Transverse colon (tissue), 4 donors: Measurements from ENCODE around the gene ATP8A1. TPM values are rescaled to one million over a fixed set of nuclear protein-coding genes. Genes with fewer than 3 reads are reported as not detected.
A peak's percentile ranks its signal among the peaks of the same experiment; 100 is the strongest.

Source experiments
- DNase-seq: peaks from one replicate; pipeline ENCODE4 v3.0.0-alpha.2; 2019
- H3K27ac ChIP-seq, 4 donors: fragments of 200-600 bp; sonication (generic); 2 replicates each; pipeline ENCODE4 v1.5.1; 2016 to 2018; ENCODE audit warnings: inconsistent platforms in 4 of 4
- H3K27me3 ChIP-seq: fragments of 200-600 bp; sonication (generic); 2 replicates; pipeline ENCODE4 v1.5.1; 2017; ENCODE audit warnings: inconsistent platforms
- H3K36me3 ChIP-seq, 4 donors: fragments of 200-600 bp; sonication (generic); 2 replicates each; pipeline ENCODE4 v1.5.1; 2017 to 2019; ENCODE audit warnings: inconsistent platforms in 4 of 4
- H3K4me1 ChIP-seq, 4 donors: fragments of 200-600 bp; sonication (generic); 2 replicates each; pipeline ENCODE4 v1.5.1; 2017 to 2020; ENCODE audit warnings: inconsistent platforms in 4 of 4
- H3K4me3 ChIP-seq, 4 donors: fragments of 200-600 bp; sonication (generic); 1 replicate in 1 of 4; 2 replicates in 3 of 4; pipeline versions ENCODE4 v1.5.1 to v1.6.1; 2017 to 2019; ENCODE audit warnings: inconsistent platforms in 4 of 4
- H3K9me3 ChIP-seq, 2 donors: fragments of 200-600 bp; sonication (generic); 2 replicates each; pipeline ENCODE4 v1.5.1; 2017 to 2019; ENCODE audit warnings: inconsistent platforms in 2 of 2
- EP300 ChIP-seq: sonication (generic); formaldehyde crosslinking; IDR thresholded peaks from one replicate; pipeline ENCODE4 v1.6.1; 2017; ENCODE audit warnings: antibody characterized with exemption, low read depth
- POLR2A ChIP-seq: fragments of 450-650 bp; IDR thresholded peaks from one replicate; pipeline ENCODE4 v1.6.1; 2016; ENCODE audit warnings: antibody characterized with exemption, mild to moderate bottlenecking, moderate library complexity
- POLR2AphosphoS5 ChIP-seq, 3 donors: sonication (generic); formaldehyde crosslinking; IDR thresholded peaks; one replicate each; pipeline ENCODE4 v1.6.1; 2016; ENCODE audit warnings: antibody characterized with exemption in 3 of 3
- WGBS, 2 donors: methylation state at CpG; one replicate each; pipeline ENCODE4 v1.1.5; 2018; ENCODE audit warnings: low coverage in 1 of 2; 5-methylcytosine and 5-hydroxymethylcytosine counted together
- in situ Hi-C, 4 donors: fragments of 200-750 bp; cut with MboI; loops; one replicate each; pipeline versions ENCODE4 v1.15.0 to v1.15.1; 2017; ENCODE audit warnings: low sequenced_read_pairs in 3 of 4, low pct_ligation_motif_present in 1 of 4, low pct_unique_long_range_greater_than_20kb in 1 of 4
- intact Hi-C: fragments of 100-400 bp; cut with DNase I; formaldehyde crosslinking; loops from one replicate; pipeline ENCODE4 v1.15.1; 2023; ENCODE audit warnings: low total_unique reads
- total RNA-seq, 4 donors: library from RNA; depleted of rRNA; stranded (reverse); fragments of >200 nt; gene quantifications; one replicate each; pipeline ENCODE4 v1.1.0, GENCODE V29; 2016
- TF ChIP-seq, protein P1 (sequence below), 5 experiments: fragments of 200-600 bp in 3 of 5; fragments of 450-650 bp in 2 of 5; sonication (generic) in 3 of 5; IDR thresholded peaks; 1 replicate in 2 of 5; 2 replicates in 3 of 5; pipeline ENCODE4 v1.5.1; 2016 to 2017; ENCODE audit warnings: antibody characterized with exemption in 5 of 5, inconsistent platforms in 3 of 5, mild to moderate bottlenecking in 2 of 5, moderate library complexity in 1 of 5

Gene ATP8A1
- total RNA-seq, 4 donors from 2014 or later = 72.2 to 255 (median 166) TPM

DNA sequence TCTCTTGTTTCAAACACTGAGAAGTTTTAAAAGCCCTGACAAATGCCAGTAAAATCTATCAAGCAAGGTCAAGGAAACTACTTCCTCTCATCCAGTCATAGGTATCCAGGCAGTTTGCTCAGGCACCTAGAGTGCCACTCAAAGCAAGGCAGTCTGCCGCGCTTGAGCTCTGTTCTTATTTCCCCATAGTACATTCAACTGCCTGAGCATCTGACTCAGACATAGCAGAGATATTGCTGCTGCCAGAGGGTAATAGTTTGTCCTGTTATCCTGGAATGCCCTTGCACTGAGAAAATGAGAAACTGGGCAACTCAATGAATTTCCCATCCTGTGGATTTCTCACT, 16.1 kb upstream of the ATP8A1 start:
- no peaks in the 10 kb centered on the region for H3K36me3 ChIP-seq
- no peak overlapping the region for H3K4me3 ChIP-seq
- WGBS, 2 donors = 69% methylated on average over 2 of the region's 2 CpGs; no CpG with 5 or more reads in 1 of the 2 donors
- in situ Hi-C loops (no loop called here), intact Hi-C loops (no loop called here)
- DNase-seq = no peak
- H3K4me1 ChIP-seq = no peaks in the 10 kb centered on the region
- peaks cover 7% of the 10 kb centered on the region for H3K27me3 ChIP-seq
- no peak for TF ChIP-seq EP300
- TF ChIP-seq POLR2AphosphoS5 (IDR thresholded peaks at IDR 0.05) = no peak
- TF ChIP-seq, protein P1, sequence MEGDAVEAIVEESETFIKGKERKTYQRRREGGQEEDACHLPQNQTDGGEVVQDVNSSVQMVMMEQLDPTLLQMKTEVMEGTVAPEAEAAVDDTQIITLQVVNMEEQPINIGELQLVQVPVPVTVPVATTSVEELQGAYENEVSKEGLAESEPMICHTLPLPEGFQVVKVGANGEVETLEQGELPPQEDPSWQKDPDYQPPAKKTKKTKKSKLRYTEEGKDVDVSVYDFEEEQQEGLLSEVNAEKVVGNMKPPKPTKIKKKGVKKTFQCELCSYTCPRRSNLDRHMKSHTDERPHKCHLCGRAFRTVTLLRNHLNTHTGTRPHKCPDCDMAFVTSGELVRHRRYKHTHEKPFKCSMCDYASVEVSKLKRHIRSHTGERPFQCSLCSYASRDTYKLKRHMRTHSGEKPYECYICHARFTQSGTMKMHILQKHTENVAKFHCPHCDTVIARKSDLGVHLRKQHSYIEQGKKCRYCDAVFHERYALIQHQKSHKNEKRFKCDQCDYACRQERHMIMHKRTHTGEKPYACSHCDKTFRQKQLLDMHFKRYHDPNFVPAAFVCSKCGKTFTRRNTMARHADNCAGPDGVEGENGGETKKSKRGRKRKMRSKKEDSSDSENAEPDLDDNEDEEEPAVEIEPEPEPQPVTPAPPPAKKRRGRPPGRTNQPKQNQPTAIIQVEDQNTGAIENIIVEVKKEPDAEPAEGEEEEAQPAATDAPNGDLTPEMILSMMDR (IDR thresholded peaks at IDR 0.05) = no peak
- TF ChIP-seq POLR2A = no peak
- peak overlapping the region in 1 of 4 donors; percentile 21 for H3K27ac ChIP-seq
- no peaks in the 10 kb centered on the region for H3K9me3 ChIP-seq

DNA sequence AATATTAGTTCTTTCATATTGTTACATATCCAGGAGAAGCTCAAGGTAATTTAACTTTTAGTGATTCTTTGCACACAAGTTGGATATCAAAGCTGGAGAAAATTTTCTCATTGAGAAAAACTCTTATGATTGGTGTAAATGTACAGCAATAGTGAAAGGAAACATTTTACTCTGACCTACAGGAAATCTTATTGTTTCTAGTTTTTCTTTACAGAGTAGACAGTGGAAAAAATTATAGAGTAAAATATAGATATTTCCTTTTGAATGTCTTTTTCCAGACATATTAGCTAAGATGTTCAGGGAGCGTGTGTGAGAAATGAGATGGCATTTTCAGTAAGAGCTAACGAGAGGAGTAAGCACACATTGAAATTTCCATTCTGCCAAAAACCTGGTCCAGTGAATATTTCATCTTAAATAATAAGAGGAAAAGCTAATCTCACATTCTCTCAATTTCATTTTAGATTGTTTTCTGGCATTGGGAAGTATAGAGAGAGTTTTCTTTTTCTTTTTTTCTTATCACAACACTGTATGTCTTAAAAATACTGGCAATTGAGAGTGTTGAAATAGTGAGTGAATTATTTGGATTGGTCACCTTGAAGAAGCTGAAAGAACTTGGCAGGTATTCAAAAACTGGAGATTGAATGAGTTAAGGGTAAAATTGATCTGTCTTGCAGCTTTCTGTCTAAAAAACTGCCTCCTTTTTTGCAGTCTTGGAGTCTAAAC, 15.6 kb upstream of the ATP8A1 start:
- no peak for DNase-seq
- Histone ChIP-seq H3K9me3 (no peaks in the 10 kb centered on the region), H3K4me3 (no peak overlapping the region), H3K36me3 (no peaks in the 10 kb centered on the region), H3K27ac (peak overlapping the region in 1 of 4 donors; percentile 21), H3K27me3 (peaks cover 7% of the 10 kb centered on the region), H3K4me1 (no peaks in the 10 kb centered on the region)
- intact Hi-C loops = no loop called here
- no peak for TF ChIP-seq EP300
- TF ChIP-seq POLR2AphosphoS5 (IDR thresholded peaks at IDR 0.05) = no peak
- no peak for TF ChIP-seq POLR2A
- TF ChIP-seq, protein P1 (IDR thresholded peaks at IDR 0.05) = no peak
- WGBS, 2 donors = 73 to 81% methylated on average over 2 of the region's 2 CpGs
- in situ Hi-C loops = no loop called here

DNA sequence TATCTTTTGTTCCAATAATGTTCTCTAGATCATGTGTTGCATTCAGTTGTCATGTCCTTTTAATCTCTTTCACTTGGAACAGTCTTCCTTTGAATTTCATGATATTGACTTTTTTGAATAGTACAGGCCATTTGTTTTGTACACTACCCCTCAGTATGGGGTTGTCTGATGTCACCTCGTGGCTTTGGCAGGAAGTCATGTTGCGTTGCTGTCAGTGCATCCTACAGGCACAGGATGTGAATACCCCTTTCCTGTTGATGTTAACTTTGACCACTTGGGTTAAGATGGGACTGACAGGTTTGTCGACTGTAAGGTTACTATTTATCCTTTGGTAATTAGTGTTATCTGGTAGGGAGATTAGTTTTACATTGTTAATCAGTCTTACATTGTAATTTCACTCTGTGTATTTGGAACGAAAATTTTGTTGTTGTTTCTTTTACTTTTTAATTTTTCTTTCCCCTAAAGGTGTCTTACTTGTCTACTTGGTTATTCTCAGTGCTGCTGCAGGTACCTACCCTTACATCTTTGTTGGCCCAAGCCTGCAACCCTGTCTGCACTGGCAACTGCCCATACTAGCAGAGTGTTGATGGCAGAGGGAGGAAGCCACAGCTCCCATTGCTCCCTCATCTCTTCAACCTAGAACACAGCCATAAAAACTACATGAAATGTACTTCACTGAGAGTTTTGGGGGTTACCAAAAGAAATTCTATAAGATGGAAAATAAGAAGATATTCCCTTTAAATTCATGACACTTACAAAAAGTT, 14.7 kb upstream of the ATP8A1 start:
- intact Hi-C loops = no loop called here
- peak; percentile 11 for DNase-seq
- no peak overlapping the region for H3K4me3 ChIP-seq
- 25 to 47% methylated on average over 2 to 4 of the region's 4 CpGs for WGBS, 2 donors
- H3K27me3 ChIP-seq = peaks cover 7% of the 10 kb centered on the region
- in situ Hi-C loops = no loop called here
- no peaks in the 10 kb centered on the region for H3K9me3 ChIP-seq
- no peaks in the 10 kb centered on the region for H3K4me1 ChIP-seq
- H3K27ac ChIP-seq = no peak overlapping the region
- TF ChIP-seq POLR2A = no peak
- TF ChIP-seq, protein P1 (IDR thresholded peaks at IDR 0.05) = no peak
- no peak for TF ChIP-seq POLR2AphosphoS5 (IDR thresholded peaks at IDR 0.05)
- TF ChIP-seq EP300 = no peak
- no peaks in the 10 kb centered on the region for H3K36me3 ChIP-seq

DNA sequence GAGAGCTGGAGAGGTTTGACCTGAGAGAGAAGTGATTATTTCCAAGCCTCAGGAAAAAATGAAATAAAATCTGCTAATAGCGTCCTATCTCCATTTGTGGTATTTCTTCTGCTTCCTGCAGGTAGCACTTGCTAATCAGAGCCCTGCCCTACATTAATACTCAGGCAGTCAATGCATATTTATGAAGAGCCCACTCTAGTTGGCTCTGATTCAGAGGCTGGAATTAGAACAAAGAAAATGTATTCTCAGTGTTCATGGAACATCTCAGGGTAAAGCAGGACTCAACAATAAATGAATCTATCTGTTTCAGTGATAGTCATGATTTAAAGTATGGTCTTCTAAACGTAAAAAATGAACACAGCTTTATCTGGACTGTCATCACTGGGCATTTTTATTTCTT, 1.4 kb upstream of the ATP8A1 start:
- no peak for TF ChIP-seq POLR2AphosphoS5 (IDR thresholded peaks at IDR 0.05)
- no peak for TF ChIP-seq POLR2A
- no peaks in the 10 kb centered on the region for H3K9me3 ChIP-seq
- no peak overlapping the region for H3K4me3 ChIP-seq
- peaks cover 16 to 38% (median 23%) of the 10 kb centered on the region in 4 donors for H3K4me1 ChIP-seq
- 42 to 51% methylated on average over 2 of the region's 2 CpGs for WGBS, 2 donors
- peak overlapping the region; percentile 85 to 94 (median 92) for H3K27ac ChIP-seq
- in situ Hi-C loops (no loop called here), intact Hi-C loops (no loop called here)
- no peak for DNase-seq
- H3K27me3 ChIP-seq = no peaks in the 10 kb centered on the region
- H3K36me3 ChIP-seq = no peaks in the 10 kb centered on the region
